HG02798 (cell line): ENCODE measurements around the gene RIOK3.
"Not testable (repeated sequence)": the region's sequence is repeated elsewhere in the genome, so short reads cannot be mapped to it uniquely, and the experiment has no call there.

ENCODE experiments used
- ATAC-seq: cut with Tn5 transposase; IDR thresholded peaks from one replicate; pipeline ENCODE4 v1.9.1; 2021; ENCODE audit warnings: mild to moderate bottlenecking; ENCODE audit not compliant: unreplicated experiment, poor library complexity

The RIOK3 gene

DNA sequence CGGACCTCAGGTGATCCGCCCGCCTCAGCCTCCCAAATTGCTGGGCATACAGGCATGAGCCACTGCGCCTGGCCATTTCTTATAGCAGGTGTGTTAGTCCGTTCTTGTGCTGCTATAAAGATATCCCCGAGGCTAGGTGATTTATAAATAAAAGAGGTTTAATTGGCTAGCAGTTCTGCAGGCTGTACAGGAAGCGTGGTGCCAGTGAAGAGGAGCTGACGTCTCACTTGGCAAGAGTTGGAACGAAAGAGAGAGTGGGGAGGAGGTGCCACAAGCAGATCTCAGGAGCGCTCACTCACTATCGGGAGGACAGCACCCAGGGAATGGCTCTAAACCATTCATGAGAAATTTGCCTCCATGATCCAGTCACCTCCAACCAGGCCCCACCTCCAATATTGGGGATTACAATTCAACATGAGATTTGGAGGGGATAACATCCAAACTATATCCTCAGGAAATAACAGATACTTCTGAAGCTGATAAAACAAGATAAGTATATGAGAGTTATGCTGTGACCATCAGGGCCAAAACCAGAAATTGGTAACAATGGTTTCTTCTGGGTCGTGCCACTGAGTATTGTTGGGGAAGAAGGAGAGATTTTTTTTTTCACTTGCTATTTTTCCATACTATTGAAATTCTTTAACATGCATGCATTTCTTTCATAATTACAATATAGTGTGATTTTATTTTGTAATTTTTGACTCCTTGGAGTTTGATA lies 42.8 kb downstream of the RIOK3 start:
- ATAC-seq, result no peak

DNA sequence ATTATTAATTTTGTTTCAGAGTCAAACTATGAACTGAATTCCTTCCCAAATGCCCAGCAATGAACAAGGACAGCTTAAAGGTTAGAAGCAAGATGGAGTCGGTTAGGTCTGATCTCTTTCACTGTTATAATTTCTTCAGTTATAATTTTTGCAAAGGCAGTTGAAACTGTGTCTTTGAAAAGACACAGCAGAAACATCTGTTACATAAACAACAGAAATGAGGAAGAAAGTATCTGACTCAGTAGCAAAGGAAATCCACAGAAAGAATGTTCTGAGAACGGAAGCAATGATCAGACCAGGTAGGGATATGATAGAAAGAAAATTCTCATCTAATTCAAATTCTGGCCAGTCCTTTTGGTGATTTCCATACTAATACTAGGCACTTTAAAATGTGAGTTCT lies 45.0 kb downstream of the RIOK3 start:
- ATAC-seq, result no peak

DNA sequence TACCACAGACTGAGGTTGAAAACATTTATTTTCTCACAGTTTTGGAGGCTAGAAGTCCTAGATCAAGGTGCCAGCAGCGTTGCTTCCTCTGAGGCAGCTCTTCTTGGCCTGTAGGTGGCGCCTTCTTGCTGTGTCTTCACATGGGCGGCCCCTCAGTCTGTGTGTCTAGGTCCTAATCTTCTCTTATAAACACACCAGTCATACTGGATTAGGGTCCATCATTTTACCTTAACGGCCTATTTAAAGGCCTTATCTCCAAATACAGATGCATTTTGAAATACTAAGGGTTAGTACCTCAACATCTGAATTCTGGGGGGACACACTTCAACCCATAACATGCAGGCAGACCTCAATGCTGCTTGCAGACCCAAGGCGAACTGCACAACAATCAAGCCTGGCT lies 45.8 kb downstream of the RIOK3 start:
- ATAC-seq, result peak; percentile 24

DNA sequence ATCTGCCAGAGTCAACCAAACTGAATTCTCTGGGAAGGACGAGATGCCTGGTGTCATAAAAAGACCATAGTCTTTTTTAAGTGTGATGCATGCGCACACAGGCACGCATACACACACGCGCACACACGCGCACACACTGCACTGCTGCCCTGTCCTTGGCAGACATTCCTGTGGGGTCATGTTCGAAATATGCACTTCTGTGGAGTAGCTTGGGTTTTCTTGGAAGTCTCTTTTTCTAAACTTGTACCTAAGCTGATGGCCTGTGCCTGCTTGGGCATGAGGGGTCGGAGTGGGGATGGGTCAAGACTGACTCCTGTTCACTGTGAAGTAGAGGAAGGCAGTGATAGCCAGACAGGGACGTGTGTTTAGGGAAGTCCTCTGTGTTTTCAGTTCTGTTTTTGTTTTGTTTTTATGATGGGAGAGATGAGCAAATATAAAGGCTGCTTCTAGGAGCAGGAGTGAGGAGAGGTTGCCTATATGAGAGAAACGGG lies 46.2 kb downstream of the RIOK3 start:
- no peak for ATAC-seq

DNA sequence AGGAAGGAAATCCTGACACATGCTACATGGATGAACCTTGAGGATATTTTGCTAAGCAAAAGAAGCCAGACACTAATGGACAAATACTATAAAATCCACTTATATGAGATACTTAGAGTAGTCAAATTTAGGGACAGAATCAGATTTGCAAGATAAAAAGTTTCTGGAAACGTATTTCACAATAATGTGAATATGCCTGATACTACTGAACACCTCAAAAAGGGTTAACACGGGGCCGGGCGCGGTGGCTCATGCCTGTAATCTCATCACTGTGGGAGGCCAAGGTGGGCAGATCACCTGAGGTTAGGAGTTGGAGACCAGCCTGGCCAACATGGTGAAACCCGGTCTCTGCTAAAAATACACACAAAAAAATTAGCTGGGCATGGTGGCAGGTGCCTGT lies 48.5 kb downstream of the RIOK3 start:
- ATAC-seq, result no peak

DNA sequence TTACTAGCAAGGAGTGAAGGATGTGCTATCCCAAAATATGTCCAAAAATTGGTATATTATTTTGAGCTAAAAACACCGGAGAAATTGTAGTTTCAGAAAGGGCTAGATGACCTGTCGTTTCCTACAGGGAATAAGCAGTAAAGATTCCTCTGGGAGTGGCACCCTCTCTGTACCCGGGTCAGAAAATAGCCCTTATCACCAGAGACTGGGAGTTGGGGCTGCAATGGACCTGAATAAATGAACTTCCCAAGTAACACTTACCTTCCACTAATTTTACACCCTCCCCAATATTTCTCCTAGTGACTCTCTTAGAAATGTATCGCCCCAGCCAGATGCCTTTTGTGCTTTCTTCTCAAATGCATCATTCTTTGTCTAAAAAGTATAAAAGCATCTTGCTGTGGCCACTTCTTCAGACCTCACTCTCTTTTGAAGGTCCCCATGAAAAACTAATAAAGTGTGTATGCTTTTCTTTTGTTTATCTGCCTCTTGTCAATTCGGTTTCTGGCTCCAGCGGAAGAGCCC lies 49.5 kb downstream of the RIOK3 start:
- ATAC-seq, result no peak

DNA sequence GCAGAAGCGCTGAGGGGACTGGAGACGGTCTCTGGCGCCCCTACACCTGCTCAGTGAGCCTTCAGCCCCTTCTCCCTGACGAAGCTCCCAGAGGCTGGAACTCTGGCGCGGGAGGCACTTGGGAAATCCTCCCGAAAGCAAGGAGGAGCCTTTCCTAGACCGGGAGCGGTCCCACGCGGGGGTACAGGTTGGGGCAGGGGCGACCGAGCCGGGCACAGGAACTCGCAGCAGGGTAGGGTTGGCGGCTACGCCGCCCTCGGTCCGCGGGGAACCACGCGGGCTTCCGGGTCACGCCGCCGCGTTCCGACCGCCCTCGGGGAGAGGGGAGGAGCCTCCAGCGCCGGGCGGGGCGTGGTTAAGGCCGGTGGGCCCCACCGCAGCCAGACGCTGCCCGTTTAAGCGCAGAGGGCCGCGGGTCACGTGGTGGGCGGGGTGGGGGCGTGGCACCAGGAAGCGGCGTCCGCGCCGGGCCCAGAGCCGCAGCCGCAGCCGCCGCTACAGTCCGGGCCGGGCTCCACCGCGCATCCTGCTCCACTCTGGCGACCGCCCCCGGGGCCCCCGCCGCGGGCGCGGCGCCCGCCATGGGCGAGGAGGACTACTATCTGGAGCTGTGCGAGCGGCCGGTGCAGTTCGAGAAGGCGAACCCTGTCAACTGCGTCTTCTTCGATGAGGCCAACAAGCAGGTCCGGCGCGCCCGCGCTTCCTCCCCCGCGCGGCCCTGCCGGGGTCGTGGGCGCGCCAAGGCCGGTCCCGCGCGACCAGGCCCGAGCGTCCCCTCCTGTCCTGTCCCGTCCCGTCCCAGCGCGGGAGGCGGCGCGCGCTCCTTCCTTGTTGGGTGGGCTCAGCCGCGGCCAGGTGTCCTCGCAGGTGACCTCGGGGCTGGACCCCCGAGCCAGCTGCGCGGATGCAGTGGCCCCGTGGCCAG lies 50.2 kb downstream of the RIOK3 start, which contains the start of gene RMC1:
TSS of gene RMC1 (plus strand) at position 474 of the 925 bp plus-strand sequence. CDS start at position 582, 108 bp downstream.
- peak; percentile 89 for ATAC-seq

DNA sequence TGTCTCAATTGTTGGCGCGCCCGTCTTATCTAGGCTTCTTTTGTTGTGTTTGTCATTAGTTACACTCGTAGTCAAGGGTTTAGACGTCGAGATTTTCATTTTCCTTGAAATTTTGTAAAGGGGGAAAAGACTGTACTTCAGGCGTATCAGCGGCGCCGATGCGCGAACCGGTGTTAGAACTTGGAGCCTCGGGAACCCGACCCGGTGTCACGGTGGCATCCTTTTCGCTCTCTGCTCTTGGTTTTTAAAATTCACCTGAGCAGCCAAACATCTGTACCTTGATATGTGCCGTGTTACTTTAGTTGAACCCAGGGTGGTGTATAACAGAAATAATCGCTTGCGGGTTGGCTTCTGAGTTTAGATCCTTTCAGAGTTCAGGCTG lies 50.9 kb downstream of the RIOK3 start:
- ATAC-seq, result no peak

DNA sequence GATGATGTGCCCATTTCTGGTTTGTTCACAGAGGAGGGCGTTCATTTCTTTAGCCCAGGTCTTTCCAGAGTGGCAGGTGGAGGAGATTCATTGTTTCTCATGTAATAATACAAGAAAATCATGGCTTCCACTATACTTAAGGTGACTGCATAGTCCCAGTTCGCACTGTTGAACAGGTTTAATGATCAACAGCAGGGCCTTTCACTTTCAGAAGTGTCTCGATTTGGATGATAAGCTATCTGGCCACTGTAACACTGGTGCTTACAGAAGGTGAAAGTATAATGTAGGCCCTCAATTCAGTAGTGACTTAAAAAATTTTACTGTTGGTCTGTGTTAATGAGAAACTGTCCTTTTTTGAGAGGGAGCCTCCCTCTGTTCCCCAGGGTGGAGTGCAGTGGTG lies 51.6 kb downstream of the RIOK3 start:
- peak; percentile 41 for ATAC-seq

DNA sequence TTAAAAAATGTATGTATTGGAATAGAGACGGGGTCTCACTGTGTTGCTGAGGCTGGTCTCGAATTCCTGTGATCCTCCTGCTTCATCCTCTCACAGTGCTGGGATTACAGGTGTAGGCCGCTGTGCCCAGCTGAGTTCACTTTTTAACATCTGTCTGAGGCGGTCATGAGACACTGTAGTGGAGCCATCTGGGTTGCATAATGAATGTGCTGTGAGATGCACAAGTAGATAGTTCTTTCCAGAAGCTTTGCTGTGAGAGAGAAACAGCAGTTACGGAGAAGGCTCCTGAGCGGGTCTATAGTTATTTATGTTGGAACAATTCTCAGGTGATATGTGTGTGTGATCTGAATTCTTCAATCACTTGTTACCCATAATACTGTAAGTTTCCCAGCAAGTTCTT lies 53.3 kb downstream of the RIOK3 start:
- no peak for ATAC-seq

DNA sequence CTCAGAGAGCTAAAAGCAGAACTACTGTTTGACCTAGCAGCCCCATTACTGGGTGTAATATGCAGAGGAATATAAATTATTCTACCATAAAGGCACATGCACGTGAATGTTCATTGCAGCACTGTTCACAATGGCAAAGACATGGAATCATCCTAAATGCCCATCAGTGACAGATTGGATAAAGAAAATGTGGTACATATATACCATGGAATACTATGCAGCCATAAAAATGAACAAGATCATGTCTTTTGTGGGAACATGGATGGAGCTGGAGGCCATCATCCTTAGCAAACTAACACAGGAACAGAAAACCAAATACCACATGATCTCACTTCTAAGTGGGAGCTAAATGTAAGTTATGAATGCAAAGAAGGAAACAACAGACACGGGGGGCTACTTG lies 57.8 kb downstream of the RIOK3 start:
- not testable (repeated sequence) for ATAC-seq

DNA sequence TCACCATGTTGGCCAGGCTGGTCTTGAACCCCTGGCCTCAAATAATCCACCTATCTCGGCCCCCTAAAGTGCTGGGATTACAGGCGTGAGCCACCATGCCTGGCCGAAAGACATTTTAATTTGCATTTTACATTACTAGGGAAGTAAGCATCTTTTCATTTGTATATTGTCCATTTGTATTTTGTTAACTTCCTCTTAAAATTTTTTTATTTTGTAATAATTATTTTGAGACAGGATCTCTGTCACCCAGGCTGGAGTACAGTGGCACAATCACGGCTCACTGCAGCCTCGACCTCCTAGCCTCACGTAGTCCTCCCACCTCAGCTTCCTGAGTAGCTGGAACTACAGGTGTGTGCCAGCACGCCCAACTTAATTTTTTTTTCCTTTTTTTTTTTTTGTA lies 59.1 kb downstream of the RIOK3 start:
- not testable (repeated sequence) for ATAC-seq

DNA sequence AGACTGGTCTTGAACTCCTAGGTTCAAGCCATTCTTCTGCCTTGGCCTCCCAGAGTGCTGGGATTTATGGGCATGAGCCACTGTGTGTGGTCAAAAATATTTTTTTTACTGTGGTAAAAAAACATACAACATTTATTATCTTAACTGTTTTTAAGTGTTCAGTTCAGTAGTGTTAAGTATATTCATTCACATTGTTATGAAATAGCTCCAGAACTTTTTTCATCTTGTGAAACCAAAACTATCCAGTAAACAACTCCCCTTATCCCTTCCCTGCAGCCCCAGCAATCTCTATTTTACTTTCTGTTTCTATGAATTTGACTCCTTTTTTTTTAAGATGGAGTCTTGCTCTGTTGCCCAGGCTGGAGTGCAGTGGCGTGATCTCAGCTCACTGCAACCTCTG lies 59.6 kb downstream of the RIOK3 start:
- ATAC-seq, result no peak

DNA sequence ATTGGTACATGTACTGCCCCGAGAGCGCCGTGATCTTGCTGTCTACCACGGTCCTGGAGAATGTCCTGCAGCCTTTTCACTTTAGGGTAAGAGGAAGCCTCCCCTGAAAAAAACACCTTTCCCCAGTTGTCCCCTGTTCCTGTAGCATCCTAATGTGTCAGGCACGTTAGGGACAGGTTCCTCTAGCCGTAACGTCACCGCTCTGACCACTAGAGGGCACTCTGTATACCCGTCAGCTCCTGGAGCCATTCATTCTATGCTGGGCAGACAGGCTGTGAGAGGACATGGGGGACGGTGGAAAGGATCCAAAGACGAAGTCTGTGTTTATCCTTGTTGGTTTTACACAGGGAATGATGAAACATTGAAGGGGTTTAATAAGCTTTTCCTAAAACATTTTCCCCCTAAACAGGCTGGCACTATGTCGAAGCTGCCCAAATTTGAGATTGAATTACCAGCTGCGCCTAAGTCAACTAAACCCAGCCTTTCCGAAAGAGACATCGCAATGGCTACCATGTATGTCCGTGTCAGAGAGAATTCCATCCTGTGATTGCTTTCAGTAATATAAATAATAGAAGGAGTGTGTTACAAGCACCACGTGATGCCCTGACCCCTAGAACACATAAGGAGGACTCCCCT lies 62.9 kb downstream of the RIOK3 start:
- peak; percentile 85 for ATAC-seq

DNA sequence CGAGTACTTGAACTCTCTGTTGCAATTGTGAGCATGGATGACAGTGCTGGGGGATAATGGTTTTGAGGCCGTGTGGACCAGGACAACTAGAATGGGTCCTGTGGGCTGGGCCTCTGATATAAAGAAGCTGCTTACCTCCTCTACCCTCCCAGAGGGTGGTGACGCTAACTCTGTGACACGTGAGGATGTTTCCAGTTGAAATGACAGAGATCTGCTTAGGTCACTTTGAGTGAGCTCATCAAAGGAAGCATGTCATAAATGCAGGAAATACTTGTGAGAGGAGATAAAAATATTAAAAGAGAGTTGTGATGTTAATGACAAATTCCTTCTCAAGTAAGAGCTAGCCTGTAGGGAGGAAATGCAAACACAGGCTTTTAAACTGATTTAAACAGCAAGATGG lies 66.6 kb downstream of the RIOK3 start:
- ATAC-seq, result no peak

DNA sequence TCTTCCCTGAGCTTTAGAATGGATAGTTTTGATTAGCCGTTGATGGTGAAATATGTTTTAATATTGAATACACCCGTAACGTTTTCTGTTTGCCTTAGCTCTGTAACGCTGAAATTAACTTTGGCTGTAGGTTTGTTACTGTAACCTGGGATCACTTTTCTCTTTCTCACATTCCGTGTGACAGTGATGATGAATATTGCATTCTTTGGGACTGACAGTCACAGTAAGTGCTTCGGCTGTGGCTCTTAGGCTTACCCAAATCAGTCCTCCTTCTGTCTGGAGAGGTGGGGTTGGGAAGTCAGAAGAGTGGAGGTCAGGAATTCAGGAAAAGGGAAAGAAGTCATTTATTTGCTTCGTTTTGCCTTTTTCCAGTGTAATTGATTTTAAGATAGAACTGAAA lies 68.2 kb downstream of the RIOK3 start:
- ATAC-seq, result no peak

DNA sequence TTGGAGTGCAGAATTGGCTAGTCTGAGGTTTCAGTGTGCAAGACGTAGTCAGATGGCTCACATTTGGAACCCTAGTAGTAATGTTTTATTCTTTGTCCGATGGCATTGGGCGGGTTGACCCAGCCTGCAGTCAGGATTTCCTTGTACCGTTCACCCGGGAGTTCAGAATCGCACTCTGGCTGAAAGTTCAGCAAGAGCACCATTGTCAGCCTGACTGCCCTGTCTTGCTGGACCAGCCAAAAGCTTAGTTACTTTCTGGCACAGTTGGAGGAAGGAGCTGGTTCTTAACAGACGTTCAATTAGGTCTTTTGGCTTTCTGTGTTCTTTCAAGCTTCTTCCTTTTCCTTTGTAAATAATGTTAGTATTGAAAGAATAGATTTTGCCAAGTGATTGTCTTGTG lies 68.8 kb downstream of the RIOK3 start:
- no peak for ATAC-seq

DNA sequence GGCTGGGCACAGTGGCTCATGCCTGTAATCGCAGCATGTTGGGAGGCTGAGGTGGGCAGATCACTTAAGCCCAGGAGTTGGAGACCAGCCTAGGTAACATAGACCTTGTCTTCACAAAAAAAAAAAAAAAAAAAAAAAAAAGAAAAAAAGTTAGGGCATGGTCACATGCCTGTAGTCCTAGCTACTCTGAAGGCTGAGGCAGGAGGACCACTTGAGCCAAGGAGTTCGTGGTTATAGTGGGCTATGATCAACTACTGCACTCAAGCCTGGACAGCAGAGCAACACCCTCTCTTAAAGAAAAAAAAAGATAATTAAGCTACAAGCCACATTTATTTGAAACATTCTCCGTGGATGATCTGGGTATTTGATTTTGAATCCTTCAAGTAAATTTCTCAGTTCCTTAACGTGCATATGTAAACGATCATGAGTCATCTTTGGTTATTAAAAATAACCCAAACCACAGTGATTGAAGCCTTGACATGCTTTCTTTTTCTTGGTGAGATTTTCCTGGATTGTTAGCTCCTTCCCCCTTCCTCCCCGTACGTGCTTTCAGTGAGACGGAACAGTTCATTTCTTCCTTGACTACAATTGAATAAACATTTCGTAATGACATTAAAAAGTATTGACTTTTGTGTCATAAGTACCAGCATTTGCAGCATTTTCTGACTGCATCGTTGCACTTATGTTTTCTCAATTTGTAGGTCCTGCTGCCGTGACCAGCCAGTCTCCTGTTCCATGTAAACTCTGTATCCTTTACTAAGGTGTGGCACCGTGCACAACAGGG lies 70.5 kb downstream of the RIOK3 start:
- peak; percentile 51 for ATAC-seq

DNA sequence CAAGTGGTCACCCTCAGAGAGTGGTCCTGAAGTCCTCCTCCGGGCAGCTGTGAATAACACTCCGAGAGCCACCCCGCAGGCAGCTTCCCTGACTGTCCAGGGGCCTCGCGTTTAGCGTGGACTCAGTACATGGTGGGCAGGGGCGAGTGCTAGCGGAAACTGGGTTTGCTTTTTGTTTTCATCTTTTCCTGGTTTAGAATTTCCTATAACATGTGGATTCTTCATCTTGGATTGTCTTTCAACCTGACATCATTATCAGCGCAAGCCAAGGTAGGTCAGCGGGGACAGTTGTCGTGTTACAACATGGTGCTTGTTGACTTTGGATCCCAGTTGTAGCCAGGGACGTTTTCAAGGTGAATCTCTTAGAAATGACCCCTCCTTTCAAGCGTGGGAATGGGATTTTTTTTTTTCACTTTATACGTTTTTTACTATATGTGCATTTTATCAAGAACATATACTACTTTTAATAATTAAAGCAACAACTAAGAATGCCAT lies 71.2 kb downstream of the RIOK3 start:
- ATAC-seq, result no peak
